GM23248 (cell line): ENCODE results near the gene PTPRN2.

Experiments used
- EZH2 ChIP-seq: fragments of 200-600 bp; sonication (generic); IDR thresholded peaks from 2 replicates; pipeline ENCODE4 v1.6.1; 2018; ENCODE audit warnings: antibody characterized with exemption, mild to moderate bottlenecking; ENCODE audit not compliant: insufficient read depth, poor library complexity, severe bottlenecking
- EZH2phosphoT487 ChIP-seq: fragments of 200-600 bp; sonication (generic); IDR thresholded peaks from 2 replicates; pipeline ENCODE4 v1.6.1; 2018; ENCODE audit warnings: antibody characterized with exemption, moderate library complexity, mild to moderate bottlenecking, low read depth; ENCODE audit not compliant: insufficient read depth

- no peak for TF ChIP-seq EZH2phosphoT487
- TF ChIP-seq EZH2 = no peak
Observed at GRCh38 chr7:158322616-158323530, 264.8 kb downstream of the PTPRN2 start.
